GM12864 (cell line): Measurements from ENCODE around the gene ESR2.

ENCODE experiments used
- DNase-seq: peaks from one replicate; pipeline ENCODE4 v3.0.0-alpha.2; 2011; ENCODE audit warnings: low read depth
- H3K4me3 ChIP-seq: 2 replicates; pipeline ENCODE4 v1.5.1; 2011; ENCODE audit warnings: mild to moderate bottlenecking, low read depth, low read length, control low read depth
- TF ChIP-seq, protein P1 (sequence below): IDR thresholded peaks from 2 replicates; pipeline ENCODE4 v1.5.1; 2011; ENCODE audit warnings: low read depth, mild to moderate bottlenecking, moderate library complexity, low read length, control low read depth, inconsistent platforms; ENCODE audit errors: missing control alignments

The ESR2 gene

DNA sequence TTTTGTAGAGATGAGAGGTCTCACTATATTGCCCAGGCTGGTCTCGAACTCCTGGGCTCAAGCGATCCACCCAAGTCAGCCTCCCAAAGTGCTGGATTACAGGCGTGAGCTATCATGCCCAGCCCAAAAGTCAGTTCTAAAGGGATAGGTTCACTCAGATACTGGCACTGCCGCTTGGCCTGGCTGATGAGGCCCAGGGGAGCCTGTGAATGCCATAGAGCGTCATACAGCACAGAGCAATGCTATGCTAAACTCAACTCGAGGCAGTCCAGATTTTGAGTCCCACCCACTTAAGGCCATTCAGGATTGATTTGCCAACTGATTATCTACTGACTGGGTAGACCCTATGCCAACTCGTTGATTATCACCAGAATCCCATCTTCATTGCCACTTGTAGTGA, 179.4 kb downstream of the ESR2 start:
- no peak for DNase-seq
- H3K4me3 ChIP-seq: no peak overlapping the region
- TF ChIP-seq, protein P1, sequence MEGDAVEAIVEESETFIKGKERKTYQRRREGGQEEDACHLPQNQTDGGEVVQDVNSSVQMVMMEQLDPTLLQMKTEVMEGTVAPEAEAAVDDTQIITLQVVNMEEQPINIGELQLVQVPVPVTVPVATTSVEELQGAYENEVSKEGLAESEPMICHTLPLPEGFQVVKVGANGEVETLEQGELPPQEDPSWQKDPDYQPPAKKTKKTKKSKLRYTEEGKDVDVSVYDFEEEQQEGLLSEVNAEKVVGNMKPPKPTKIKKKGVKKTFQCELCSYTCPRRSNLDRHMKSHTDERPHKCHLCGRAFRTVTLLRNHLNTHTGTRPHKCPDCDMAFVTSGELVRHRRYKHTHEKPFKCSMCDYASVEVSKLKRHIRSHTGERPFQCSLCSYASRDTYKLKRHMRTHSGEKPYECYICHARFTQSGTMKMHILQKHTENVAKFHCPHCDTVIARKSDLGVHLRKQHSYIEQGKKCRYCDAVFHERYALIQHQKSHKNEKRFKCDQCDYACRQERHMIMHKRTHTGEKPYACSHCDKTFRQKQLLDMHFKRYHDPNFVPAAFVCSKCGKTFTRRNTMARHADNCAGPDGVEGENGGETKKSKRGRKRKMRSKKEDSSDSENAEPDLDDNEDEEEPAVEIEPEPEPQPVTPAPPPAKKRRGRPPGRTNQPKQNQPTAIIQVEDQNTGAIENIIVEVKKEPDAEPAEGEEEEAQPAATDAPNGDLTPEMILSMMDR: no peak

DNA sequence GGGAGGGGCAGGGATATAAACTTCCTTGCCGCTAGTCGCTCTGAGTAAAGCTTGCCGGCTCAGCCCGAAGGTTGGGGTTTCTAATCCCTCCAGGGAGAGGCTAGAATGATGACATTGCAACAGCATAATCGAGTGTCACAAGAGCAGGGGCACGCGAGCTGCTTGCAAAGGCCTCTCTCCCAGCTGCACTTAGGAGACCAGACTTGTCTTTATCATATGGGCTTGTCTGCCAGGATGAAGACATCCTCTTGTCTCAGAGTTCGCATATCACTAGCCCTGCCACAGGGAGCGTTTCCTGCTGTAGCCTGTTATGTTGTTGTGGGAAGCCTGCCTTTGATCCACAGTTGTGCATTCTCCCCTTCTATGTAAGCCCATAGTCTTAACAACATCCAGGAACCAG, 180.0 kb downstream of the ESR2 start:
- TF ChIP-seq, protein P1: no peak
- no peak overlapping the region for H3K4me3 ChIP-seq
- no peak for DNase-seq

DNA sequence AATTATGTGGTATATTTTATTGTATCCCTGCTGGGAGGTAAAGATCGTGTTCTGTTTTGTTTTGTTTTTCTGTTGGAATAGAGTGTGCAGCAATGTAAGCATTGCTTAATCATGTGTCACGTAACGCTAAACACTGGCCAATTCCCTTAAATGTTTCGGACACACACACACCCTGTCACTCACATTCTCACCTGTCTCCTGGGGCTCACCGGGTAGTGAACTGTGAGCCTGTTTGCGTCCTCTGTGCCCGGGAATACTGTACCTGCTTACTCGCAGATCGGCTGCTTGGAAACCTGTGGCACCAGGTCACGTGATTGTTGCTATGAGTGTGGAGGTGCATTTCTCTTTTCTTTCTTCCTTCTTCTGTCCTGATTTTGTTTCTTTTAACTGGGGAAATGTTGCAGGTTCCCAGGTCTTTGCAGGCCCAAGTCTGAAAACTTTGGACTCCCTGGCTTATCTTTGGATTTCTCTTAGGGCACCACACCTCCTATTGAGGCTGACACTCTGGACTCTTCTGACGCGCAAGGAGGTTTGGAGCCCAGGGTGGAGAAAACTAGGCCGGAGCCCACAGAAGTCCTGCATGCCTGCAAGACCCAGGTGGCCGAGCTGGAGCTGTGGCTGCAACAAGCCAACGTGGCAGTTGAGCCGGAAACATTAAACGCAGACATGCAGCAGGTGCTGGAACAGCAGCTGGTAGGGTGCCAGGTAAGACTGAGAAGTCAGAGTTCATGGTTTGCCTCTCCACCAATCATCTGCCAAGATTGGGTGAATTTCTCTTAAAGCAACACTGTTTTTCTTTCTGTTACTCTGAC, 181.1 kb downstream of the ESR2 start:
- H3K4me3 ChIP-seq: no peak overlapping the region
- TF ChIP-seq, protein P1: no peak
- DNase-seq: no peak

DNA sequence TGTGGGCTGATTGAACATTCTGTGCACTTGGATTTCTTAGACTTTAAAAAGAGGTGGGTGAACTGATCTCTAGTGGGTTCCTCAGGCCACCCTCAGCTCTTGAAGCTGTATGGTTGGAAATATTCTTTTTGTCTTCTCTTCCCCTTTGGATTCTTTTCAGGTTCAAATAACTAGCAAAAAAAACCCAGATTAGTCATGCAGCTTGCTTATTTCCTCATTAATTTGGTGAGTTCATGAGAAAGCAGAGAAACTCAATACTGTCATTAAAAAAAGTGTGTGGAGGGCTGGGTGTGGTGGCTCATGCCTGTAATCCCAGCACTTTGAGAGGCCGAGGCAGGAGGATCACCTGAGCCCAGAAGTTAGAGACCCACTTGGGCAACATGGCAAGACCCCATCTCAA, 183.4 kb downstream of the ESR2 start:
- no peak for DNase-seq
- no peak overlapping the region for H3K4me3 ChIP-seq
- TF ChIP-seq, protein P1: no peak

DNA sequence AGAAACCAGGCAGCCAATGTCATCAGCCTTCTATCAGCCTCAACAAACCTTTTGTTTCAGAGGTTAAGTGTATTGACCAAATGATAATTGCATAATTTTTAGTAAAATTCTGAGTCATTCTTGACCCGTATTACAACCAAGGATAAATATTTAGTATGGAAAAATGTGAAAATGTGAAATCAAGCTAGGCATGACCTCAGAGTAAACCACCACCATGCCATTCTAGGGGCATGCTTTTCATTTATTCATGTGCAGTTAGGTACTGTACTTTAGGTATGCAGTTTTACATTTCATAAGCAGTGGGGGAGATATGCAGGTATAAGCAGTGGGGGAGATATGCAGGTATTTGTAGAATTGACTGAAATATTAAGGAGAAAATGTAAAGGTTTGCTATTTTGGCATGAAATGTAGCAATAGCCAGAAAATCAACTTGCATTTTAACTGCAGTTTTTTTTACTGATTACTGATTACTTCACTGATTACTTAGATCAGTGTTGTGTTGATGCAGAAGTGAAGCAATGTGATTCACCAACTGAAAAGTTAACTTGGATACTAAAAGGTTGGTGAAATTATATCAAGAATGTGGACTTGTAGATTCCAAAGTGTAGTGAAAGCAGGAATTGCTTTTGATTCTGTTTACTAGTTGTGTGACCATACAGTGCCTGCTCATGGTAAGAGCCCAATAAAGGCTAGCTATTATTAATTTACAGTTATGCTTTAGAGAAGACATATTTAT, 184.2 kb downstream of the ESR2 start:
- no peak for DNase-seq
- no peak overlapping the region for H3K4me3 ChIP-seq
- TF ChIP-seq, protein P1: no peak

DNA sequence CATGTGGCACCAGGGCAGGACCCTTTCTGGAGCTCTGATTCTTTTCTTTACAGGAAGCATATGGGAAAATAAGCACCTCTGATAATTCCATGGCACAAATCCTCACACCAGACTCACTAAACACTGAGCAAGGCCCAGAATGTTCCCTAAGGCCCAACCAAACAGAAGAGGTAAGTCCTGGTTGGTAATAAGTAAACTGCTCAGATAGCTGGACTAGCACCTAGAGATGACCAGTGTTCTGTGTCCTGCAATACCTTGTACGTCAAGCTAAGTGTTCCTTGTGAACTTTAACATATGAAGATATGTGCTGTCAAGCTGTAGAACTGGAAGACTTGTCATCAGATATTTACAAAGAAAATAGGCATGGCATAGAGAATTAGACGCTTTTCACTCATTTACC, 186.7 kb downstream of the ESR2 start:
- H3K4me3 ChIP-seq: no peak overlapping the region
- no peak for DNase-seq
- TF ChIP-seq, protein P1: no peak
